Measurements from ENCODE around the gene OR6V1. TPM values are rescaled to one million over a fixed set of nuclear protein-coding genes. Genes with fewer than 3 reads are reported as not detected.

Gene OR6V1
- total RNA-seq, 4 donors from 2014 or later = not detected

DNA sequence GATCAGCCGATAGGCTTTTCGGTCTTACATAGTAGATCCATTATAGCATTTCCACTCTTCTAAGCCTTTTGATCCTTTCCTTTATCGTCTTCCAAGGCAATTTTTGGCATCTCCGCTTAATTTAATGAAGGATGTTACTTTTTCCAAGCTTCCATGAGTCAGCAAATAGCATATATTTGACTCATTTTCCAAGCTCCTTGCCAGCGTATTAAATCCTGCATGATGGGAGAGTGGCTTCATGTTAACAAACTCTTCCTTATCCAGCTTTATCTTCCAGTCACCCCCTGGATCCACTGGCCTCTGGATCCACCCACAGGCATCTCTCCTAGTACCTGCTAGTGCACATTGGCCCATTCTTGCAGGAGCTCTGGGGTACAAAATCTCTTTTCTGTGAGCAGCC lies 38.2 kb upstream of the OR6V1 start:
- intact Hi-C loops (cut with DNase I) = no loop called here
- Histone ChIP-seq H3K27ac (replicated peaks in 1 of 4) (peak overlapping the region; percentile 40 to 63 (median 46)), H3K4me3 (no peak overlapping the region), H3K4me1 (peaks cover 0 to 21% (median 18%) of the 10 kb centered on the region in 4 donors), H3K36me3 (no peaks in the 10 kb centered on the region), H3K27me3 (no peaks in the 10 kb centered on the region), H3K9me3 (no peaks in the 10 kb centered on the region)
- TF ChIP-seq EP300 (IDR thresholded peaks at IDR 0.05) = no peak
- no peak for TF ChIP-seq POLR2AphosphoS5 (IDR thresholded peaks at IDR 0.05)
- TF ChIP-seq POLR2A (IDR thresholded peaks at IDR 0.05; ENCODE audit: low read depth) = no peak
- no peak for TF ChIP-seq CTCF (IDR thresholded peaks at IDR 0.05)
- WGBS = 44% methylated on average over 5 of the region's 5 CpGs
- no peak for DNase-seq (ENCODE audit: extremely low spot score)

GRCh38 chr7:143015084-143015483 lies 37.1 kb upstream of the OR6V1 start:
- Histone ChIP-seq H3K4me1 (peaks cover 0 to 21% (median 18%) of the 10 kb centered on the region in 4 donors), H3K27ac (replicated peaks in 1 of 4) (no peak overlapping the region), H3K36me3 (no peaks in the 10 kb centered on the region), H3K4me3 (no peak overlapping the region), H3K27me3 (no peaks in the 10 kb centered on the region), H3K9me3 (no peaks in the 10 kb centered on the region)
- 74% methylated on average over 2 of the region's 2 CpGs for WGBS
- no peak for TF ChIP-seq EP300 (IDR thresholded peaks at IDR 0.05)
- TF ChIP-seq POLR2AphosphoS5 (IDR thresholded peaks at IDR 0.05) = no peak
- intact Hi-C loops (cut with DNase I) = no loop called here
- DNase-seq (ENCODE audit: extremely low spot score) = no peak

- no peaks in the 10 kb centered on the region for H3K27me3 ChIP-seq
- 79% methylated on average over 3 of the region's 3 CpGs for WGBS
- intact Hi-C loops (cut with DNase I) = no loop called here
- no peak for DNase-seq (ENCODE audit: extremely low spot score)
- H3K27ac ChIP-seq (replicated peaks in 1 of 4) = no peak overlapping the region
- no peak overlapping the region for H3K4me3 ChIP-seq
- peaks cover 0 to 21% (median 18%) of the 10 kb centered on the region in 4 donors for H3K4me1 ChIP-seq
- no peaks in the 10 kb centered on the region for H3K9me3 ChIP-seq
- TF ChIP-seq POLR2A (IDR thresholded peaks at IDR 0.05; ENCODE audit: low read depth) (no peak), EP300 (IDR thresholded peaks at IDR 0.05) (no peak), POLR2AphosphoS5 (IDR thresholded peaks at IDR 0.05) (no peak), CTCF (IDR thresholded peaks at IDR 0.05) (no peak)
- no peaks in the 10 kb centered on the region for H3K36me3 ChIP-seq
These were observed 36.1 kb upstream of the OR6V1 start for GRCh38 chr7:143015926-143016490.

GRCh38 chr7:143016996-143017395 lies 35.1 kb upstream of the OR6V1 start:
- H3K9me3 ChIP-seq = no peaks in the 10 kb centered on the region
- intact Hi-C loops (cut with DNase I) = no loop called here
- H3K36me3 ChIP-seq = no peaks in the 10 kb centered on the region
- TF ChIP-seq CTCF (IDR thresholded peaks at IDR 0.05) (no peak), EP300 (IDR thresholded peaks at IDR 0.05) (no peak), POLR2AphosphoS5 (IDR thresholded peaks at IDR 0.05) (no peak), POLR2A (IDR thresholded peaks at IDR 0.05; ENCODE audit: low read depth) (no peak)
- 63% methylated on average over 2 of the region's 2 CpGs for WGBS
- no peak overlapping the region for H3K27ac ChIP-seq (replicated peaks in 1 of 4)
- H3K4me1 ChIP-seq = peaks cover 0 to 21% (median 18%) of the 10 kb centered on the region in 4 donors
- no peak overlapping the region for H3K4me3 ChIP-seq
- no peaks in the 10 kb centered on the region for H3K27me3 ChIP-seq
- DNase-seq (ENCODE audit: extremely low spot score) = no peak

DNA sequence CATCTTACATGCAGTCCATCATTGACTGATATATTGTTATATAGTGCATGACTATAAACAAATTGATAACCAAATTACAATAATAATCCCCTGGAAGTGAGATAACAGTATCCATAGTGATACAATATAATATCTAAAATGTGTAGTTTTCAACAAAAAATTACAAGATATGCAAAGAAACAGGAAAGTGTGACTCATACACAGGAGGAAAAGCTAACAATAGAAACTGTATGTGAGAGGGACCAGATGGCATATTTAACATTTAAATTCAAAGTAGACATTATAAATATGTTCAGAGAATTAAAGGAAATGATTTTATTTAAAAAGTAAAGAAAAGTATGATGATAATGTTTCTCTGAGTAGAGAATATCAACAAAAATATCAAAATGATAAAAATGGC lies 33.2 kb upstream of the OR6V1 start:
- Histone ChIP-seq H3K27me3 (no peaks in the 10 kb centered on the region), H3K36me3 (no peaks in the 10 kb centered on the region), H3K4me3 (no peak overlapping the region), H3K27ac (replicated peaks in 1 of 4) (no peak overlapping the region), H3K9me3 (no peaks in the 10 kb centered on the region), H3K4me1 (peaks cover 0 to 9% (median 8%) of the 10 kb centered on the region in 4 donors)
- intact Hi-C loops (cut with DNase I) = no loop called here
- DNase-seq (ENCODE audit: extremely low spot score) = no peak
- no peak for TF ChIP-seq EP300 (IDR thresholded peaks at IDR 0.05)
- no peak for TF ChIP-seq POLR2AphosphoS5 (IDR thresholded peaks at IDR 0.05)
- TF ChIP-seq POLR2A (IDR thresholded peaks at IDR 0.05; ENCODE audit: low read depth) = no peak
- TF ChIP-seq CTCF (IDR thresholded peaks at IDR 0.05) = no peak

Measured in esophagus muscularis mucosa (tissue), 4 donors.